Astrocyte of the spinal cord (primary cell): ENCODE results near the gene OSGIN1.

ENCODE experiments used
- DNase-seq: peaks from one replicate; pipeline ENCODE4 v3.0.0; 2011; ENCODE audit warnings: low read depth, low spot score
- H3K4me3 ChIP-seq: 2 replicates; pipeline ENCODE4 v1.5.1; 2011; ENCODE audit warnings: low read depth, mild to moderate bottlenecking, low read length, moderate library complexity
- in situ Hi-C: cut with HindIII; loops from 2 replicates; pipeline ENCODE4 v1.10.0; 2017; ENCODE audit warnings: low sequenced_read_pairs
- TF ChIP-seq, protein P1 (sequence below): IDR thresholded peaks from 2 replicates; pipeline ENCODE4 v1.5.1; 2012; ENCODE audit warnings: low read depth, mild to moderate bottlenecking, low read length, inconsistent platforms

OSGIN1 gene

GRCh38 chr16:83994703-83995102 lies 41.7 kb downstream of the OSGIN1 start:
- in situ Hi-C loops: no loop called here
- TF ChIP-seq, protein P1, sequence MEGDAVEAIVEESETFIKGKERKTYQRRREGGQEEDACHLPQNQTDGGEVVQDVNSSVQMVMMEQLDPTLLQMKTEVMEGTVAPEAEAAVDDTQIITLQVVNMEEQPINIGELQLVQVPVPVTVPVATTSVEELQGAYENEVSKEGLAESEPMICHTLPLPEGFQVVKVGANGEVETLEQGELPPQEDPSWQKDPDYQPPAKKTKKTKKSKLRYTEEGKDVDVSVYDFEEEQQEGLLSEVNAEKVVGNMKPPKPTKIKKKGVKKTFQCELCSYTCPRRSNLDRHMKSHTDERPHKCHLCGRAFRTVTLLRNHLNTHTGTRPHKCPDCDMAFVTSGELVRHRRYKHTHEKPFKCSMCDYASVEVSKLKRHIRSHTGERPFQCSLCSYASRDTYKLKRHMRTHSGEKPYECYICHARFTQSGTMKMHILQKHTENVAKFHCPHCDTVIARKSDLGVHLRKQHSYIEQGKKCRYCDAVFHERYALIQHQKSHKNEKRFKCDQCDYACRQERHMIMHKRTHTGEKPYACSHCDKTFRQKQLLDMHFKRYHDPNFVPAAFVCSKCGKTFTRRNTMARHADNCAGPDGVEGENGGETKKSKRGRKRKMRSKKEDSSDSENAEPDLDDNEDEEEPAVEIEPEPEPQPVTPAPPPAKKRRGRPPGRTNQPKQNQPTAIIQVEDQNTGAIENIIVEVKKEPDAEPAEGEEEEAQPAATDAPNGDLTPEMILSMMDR: no peak
- no peak overlapping the region for H3K4me3 ChIP-seq
- DNase-seq: no peak

DNA sequence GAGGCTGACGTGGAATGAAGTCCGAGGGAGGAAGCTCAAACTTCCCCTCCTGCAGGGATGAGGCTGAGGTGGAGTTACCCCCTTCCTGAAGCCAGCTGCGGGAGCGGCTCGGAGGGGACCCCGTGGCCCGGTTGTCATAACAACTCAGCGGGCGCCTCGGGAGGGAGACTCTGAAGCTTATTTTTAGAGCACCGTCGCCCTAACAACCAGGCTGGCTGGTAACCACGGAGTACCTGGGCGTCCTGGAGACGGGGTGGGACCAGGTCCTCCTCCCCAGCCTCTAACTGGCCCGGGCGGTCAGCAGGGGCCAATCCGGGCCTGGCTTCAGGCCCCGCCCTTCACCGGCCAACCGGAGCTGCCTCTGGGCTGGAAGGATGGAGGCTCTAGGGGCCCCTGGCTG lies 42.7 kb downstream of the OSGIN1 start:
- DNase-seq: peak; percentile 74
- TF ChIP-seq, protein P1: no peak
- H3K4me3 ChIP-seq: no peak overlapping the region
- in situ Hi-C loops: no loop called here

DNA sequence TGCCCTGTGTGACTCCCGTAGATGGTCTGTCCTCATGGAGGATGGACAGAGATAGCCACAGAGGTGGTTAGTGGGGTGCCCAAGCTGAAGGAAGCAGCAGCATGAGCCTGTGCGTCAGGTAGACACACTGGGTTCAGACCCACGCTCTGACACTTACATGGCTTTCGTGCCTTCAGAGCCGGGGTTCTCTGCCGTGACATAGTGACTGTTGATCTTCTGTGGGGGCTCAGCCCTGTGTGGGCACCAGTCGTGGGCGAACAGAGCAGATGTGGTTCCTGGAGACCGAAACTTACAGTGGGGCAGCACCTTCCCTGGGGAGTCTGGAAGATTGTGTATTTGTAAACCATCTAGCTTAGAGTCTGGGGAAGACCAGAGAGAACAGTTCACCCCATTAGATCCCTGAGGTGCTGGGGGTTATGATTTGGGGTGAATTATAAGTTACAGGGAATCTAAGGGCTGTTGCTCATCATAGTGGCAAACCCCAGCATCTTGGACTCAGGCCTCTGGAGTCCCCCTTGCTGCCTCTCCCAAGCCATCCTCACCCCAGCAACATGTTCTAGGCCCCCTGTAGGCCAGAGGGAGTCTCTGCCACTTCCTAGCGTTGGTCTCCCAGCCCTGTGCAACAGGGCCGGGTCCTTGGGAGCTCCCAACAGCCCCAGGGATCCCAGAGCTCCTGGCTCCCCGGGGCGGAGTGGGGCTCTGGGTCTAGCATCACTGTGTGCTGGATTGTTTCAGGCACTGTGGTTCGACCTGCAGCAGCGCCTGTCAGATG lies 43.6 kb downstream of the OSGIN1 start:
- no peak overlapping the region for H3K4me3 ChIP-seq
- no peak for DNase-seq
- in situ Hi-C loops: no loop called here
- TF ChIP-seq, protein P1: no peak

- in situ Hi-C loops: no loop called here
- H3K4me3 ChIP-seq: no peak overlapping the region
- TF ChIP-seq, protein P1: no peak
- DNase-seq: no peak
Measured at GRCh38 chr16:83998091-83998490, 45.1 kb downstream of the OSGIN1 start.

- H3K4me3 ChIP-seq: no peak overlapping the region
- TF ChIP-seq, protein P1: no peak
- in situ Hi-C loops: no loop called here
- DNase-seq: no peak
Measured at GRCh38 chr16:84000989-84001642, 48.1 kb downstream of the OSGIN1 start.

- TF ChIP-seq, protein P1: no peak
- no peak for DNase-seq
- H3K4me3 ChIP-seq: no peak overlapping the region
- in situ Hi-C loops: no loop called here
Measured at GRCh38 chr16:84001726-84002125, 48.7 kb downstream of the OSGIN1 start.
